ENCODE data around the gene MPZL1. TPM values are rescaled to one million over a fixed set of nuclear protein-coding genes. Genes with fewer than 3 reads are reported as not detected.

The MPZL1 gene
- polyA plus RNA-seq, 3 donors, result 108 to 128 (median 114) TPM

DNA sequence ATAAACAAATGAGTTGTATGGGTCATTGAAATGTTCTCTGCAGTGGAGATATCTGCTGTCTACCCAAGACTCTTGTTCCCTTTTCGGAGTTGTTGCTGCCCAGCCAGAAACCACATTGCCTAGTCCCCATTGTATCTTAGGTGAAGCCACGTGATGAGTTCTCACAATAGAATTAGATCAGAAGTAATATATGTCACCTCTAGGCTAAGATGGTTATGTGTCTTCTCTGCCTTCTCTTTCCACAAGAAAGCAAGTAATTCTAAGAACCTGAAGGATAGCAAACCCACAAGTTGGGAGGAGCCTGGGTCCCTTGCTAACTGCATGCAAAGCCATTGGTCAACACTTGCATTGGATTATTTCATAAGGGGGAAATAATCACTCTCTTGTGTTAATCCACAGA lies 115.5 kb downstream of the MPZL1 start:
- DNase-seq, result no peak

- no peak for DNase-seq
Measured at GRCh38 chr1:167839009-167839408, 117.2 kb downstream of the MPZL1 start.

Other genes starting within 250 kb of the MPZL1 start
- under 1 TPM; 0.31 to 0.83 (median 0.44) TPM for gene CD247, start 203.5 kb upstream of the MPZL1 start, polyA plus RNA-seq (ENCODE audit: insufficient read length in 3 of 3)
- gene CREG1, start 168.2 kb upstream of the MPZL1 start, polyA plus RNA-seq (ENCODE audit: insufficient read length in 3 of 3), result 100 to 1,000 TPM; 109 to 123 (median 114) TPM
- gene RCSD1, start 91.8 kb upstream of the MPZL1 start, polyA plus RNA-seq (ENCODE audit: insufficient read length in 3 of 3), result 10 to 100 TPM; 10.3 to 14.1 (median 13.0) TPM
- gene ADCY10, start 192.2 kb downstream of the MPZL1 start, polyA plus RNA-seq (ENCODE audit: insufficient read length in 3 of 3), result 1 to 10 TPM in 1 of 3 donors, under 1 TPM in 2; 0.46 to 1.4 (median 0.70) TPM
- gene DCAF6, start 214.7 kb downstream of the MPZL1 start, polyA plus RNA-seq (ENCODE audit: insufficient read length in 3 of 3), result 10 to 100 TPM; 80.1 to 84.9 (median 80.6) TPM
- gene MPC2, start 215.1 kb downstream of the MPZL1 start, polyA plus RNA-seq (ENCODE audit: insufficient read length in 3 of 3), result 100 to 1,000 TPM; 188 to 199 (median 194) TPM